Measurements from ENCODE around the gene NATD1. TPM values are rescaled to one million over a fixed set of nuclear protein-coding genes. Genes with fewer than 3 reads are reported as not detected.

NATD1 gene
- total RNA-seq, 1 donor from 2014 or later = 15.2 TPM

DNA sequence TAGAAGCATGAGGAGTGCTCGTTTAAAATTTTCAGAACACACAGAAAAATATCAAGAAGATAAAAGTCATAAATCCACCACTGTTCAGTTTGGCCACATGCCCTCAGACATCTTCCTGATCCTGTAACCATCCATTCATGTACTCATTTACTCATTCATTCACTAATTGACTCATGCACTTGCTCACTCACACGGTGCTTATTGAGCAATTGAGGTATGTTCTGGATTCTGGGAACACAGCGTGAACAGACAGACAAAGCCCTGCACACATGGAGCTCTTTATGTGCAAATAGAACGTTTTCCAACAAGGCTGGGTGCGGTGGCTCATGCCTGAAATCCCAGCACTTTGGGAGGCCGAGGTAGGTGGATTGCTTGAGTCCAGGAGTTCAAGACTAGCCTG is 10.2 kb upstream of the NATD1 start:
- TF ChIP-seq, protein P1, sequence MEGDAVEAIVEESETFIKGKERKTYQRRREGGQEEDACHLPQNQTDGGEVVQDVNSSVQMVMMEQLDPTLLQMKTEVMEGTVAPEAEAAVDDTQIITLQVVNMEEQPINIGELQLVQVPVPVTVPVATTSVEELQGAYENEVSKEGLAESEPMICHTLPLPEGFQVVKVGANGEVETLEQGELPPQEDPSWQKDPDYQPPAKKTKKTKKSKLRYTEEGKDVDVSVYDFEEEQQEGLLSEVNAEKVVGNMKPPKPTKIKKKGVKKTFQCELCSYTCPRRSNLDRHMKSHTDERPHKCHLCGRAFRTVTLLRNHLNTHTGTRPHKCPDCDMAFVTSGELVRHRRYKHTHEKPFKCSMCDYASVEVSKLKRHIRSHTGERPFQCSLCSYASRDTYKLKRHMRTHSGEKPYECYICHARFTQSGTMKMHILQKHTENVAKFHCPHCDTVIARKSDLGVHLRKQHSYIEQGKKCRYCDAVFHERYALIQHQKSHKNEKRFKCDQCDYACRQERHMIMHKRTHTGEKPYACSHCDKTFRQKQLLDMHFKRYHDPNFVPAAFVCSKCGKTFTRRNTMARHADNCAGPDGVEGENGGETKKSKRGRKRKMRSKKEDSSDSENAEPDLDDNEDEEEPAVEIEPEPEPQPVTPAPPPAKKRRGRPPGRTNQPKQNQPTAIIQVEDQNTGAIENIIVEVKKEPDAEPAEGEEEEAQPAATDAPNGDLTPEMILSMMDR (IDR thresholded peaks at IDR 0.05; ENCODE audit: insufficient read depth, low read length, poor library complexity, severe bottlenecking) = no peak
- H3K27me3 ChIP-seq (ENCODE audit: control insufficient read depth, insufficient read depth, low read length) = no peaks in the 10 kb centered on the region
- no peak overlapping the region for H3K4me3 ChIP-seq (ENCODE audit: low read depth, low read length)
- no peaks in the 10 kb centered on the region for H3K36me3 ChIP-seq (ENCODE audit: control insufficient read depth, insufficient read depth, low read length)
- peak; percentile 79 for DNase-seq (ENCODE audit: low read depth)

DNA sequence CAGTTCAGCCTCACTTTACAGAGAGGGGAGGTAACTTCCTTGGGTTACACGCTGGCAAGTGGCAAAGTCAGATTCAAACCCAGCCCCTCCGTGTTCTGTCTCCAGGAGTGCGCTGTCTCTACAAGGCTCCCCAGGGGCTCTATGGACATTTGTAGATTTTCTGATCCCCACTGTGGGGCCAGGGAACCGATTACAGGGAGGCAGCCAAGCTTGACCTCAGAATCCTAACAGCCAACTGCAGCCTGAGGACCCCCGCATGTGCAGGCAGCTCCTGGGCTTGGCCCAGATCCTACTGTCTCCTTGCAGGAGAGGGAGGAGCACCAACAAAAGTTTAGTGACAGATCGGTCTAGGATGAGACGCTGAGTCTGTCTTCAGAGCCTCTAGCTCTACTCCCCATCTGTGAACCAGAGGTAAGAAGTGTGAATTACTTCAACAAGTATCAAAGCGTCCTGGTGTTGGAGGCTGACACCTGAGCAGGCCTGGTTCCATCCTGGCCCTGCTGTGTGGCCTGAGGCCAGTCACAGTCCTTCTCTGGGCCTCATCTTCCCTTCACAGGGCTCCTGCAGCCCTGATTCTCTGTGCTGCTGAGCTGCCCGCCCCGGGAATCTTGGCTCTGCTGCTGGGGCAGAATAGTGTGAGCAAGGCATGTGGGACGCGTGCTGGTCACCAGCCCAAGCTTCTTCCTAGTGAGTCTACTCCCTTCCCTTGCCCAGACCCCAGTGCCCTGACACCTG is 9.2 kb upstream of the NATD1 start:
- Histone ChIP-seq H3K27me3 (ENCODE audit: control insufficient read depth, insufficient read depth, low read length) (no peaks in the 10 kb centered on the region), H3K36me3 (ENCODE audit: control insufficient read depth, insufficient read depth, low read length) (no peaks in the 10 kb centered on the region), H3K4me3 (ENCODE audit: low read depth, low read length) (no peak overlapping the region)
- TF ChIP-seq, protein P1 (IDR thresholded peaks at IDR 0.05; ENCODE audit: insufficient read depth, low read length, poor library complexity, severe bottlenecking) = no peak
- no peak for DNase-seq (ENCODE audit: low read depth)

DNA sequence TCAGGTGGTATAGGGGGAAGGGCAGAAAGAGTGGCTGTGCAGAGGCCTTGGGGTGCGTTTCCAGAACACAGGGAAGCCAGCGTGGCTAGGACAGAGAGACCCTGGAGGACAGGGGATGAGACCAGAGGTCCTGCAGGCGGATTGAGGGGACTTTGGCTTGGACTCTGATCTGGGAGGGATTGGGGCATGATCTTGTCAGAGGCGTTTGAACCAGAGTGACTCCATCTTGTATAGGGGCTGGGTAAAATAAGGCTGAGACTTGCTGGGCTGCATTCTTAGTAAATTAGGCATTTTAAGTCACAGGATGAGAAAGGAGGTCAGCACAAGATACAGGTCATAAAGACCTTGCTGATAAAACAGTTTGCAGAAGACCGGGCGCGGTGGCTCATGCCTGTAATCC is 5.4 kb upstream of the NATD1 start:
- no peak for DNase-seq (ENCODE audit: low read depth)
- no peaks in the 10 kb centered on the region for H3K27me3 ChIP-seq (ENCODE audit: control insufficient read depth, insufficient read depth, low read length)
- H3K36me3 ChIP-seq (ENCODE audit: control insufficient read depth, insufficient read depth, low read length) = no peaks in the 10 kb centered on the region
- TF ChIP-seq, protein P1 (IDR thresholded peaks at IDR 0.05; ENCODE audit: insufficient read depth, low read length, poor library complexity, severe bottlenecking) = no peak
- no peak overlapping the region for H3K4me3 ChIP-seq (ENCODE audit: low read depth, low read length)

DNA sequence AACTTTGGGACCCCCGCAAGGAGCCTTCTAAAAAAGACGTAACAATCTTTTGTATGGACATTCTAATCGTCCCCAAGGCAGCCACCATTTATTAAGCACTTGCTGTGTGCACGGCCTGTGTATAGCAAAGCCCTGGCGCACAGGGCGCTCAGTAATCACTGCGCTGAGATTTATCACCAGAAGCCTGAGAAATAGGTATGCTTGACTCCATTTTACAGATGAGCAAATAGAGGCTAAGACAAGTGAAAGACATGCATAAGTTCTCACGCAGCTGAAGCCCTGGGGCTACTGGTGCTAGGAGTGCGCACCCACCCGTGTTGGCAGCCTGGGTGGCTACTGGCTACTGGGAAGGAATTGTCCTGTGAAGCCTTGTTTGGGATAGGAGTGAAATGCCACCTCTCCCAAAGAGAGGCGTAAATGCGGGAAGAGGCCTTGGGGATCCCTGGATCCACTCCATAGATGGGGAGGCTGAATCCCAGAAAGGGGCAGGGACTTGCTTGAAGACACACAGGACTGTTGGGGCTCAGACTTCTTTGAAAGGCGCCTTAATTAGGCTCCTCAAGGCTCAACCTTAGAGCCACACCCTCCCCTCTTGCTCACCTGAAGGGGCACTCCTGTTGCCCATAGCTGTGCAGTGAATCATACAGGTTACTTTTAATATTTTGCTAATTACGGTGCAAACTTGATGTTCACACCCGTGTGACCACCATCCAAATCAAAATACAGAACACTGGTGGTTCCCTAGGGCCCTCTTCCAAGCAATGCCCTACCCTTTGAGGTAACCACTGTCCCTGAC is 634 bp upstream of the NATD1 start:
- TF ChIP-seq, protein P1 (IDR thresholded peaks at IDR 0.05; ENCODE audit: insufficient read depth, low read length, poor library complexity, severe bottlenecking) = no peak
- Histone ChIP-seq H3K4me3 (ENCODE audit: low read depth, low read length) (peak overlapping the region; percentile 56), H3K27me3 (ENCODE audit: control insufficient read depth, insufficient read depth, low read length) (no peaks in the 10 kb centered on the region), H3K36me3 (ENCODE audit: control insufficient read depth, insufficient read depth, low read length) (no peaks in the 10 kb centered on the region)
- no peak for DNase-seq (ENCODE audit: low read depth)

DNA sequence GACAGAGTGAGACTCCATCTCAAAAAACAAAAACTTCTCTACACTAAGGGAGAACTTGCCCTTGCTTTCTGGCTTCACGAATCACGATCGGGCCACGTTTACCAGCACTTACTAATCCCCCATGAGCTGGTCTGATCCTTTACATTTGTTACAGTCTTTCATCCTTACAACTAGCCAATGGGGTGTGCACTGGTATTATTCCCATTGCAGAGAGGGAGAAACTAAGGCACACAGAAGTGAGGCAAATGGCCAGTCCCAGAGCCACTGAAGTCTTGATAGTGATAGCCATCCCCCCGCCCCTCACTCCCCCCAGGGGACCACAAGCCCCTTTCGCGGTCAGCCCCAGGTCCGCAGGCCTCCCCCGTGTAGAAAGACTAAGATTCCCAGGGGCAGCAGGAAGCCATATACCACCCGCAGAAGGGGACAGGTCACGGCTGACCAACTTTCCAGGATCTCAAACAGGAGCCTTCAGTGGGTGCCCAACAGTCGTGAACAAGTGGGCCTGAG is 868 bp downstream of the NATD1 start:
- no peaks in the 10 kb centered on the region for H3K36me3 ChIP-seq (ENCODE audit: control insufficient read depth, insufficient read depth, low read length)
- peak overlapping the region; percentile 56 for H3K4me3 ChIP-seq (ENCODE audit: low read depth, low read length)
- no peak for DNase-seq (ENCODE audit: low read depth)
- TF ChIP-seq, protein P1 (IDR thresholded peaks at IDR 0.05; ENCODE audit: insufficient read depth, low read length, poor library complexity, severe bottlenecking) = no peak
- H3K27me3 ChIP-seq (ENCODE audit: control insufficient read depth, insufficient read depth, low read length) = no peaks in the 10 kb centered on the region
